ENCODE measurements around the gene SDE2.

- no peak for TF ChIP-seq EZH2 (IDR thresholded peaks at IDR 0.05; ENCODE audit: borderline replicate concordance, low read length)
- no peak for TF ChIP-seq CTCF (conservative IDR thresholded peaks at IDR 0.05 in 1 of 2, IDR thresholded peaks at IDR 0.05 in 1 of 2; ENCODE audit: extremely low read depth in 1 of 2, insufficient read depth in 1 of 2, low read depth in 1 of 2, low read length in 2 of 2)
Measured at GRCh38 chr1:225977937-225978748, 21.0 kb downstream of the SDE2 start.

All from mammary epithelial cell (primary cell).